Neural crest cell (in vitro differentiated cells): ENCODE measurements around the gene RTTN. TPM values are rescaled to one million over a fixed set of nuclear protein-coding genes. Genes with fewer than 3 reads are reported as not detected.
"Not testable (repeated sequence)": the region's sequence is repeated elsewhere in the genome, so short reads cannot be mapped to it uniquely, and the experiment has no call there.

ENCODE experiments used
- DNase-seq: peaks from one replicate; pipeline ENCODE4 v3.0.0; 2021; ENCODE audit warnings: low read depth, mixed read lengths, low spot score
- H3K27ac Mint-ChIP-seq: one replicate; pipeline ENCODE4 v1.8.0; 2021; ENCODE audit warnings: mild to moderate bottlenecking, mixed read lengths; ENCODE audit not compliant: unreplicated experiment
- H3K27me3 Mint-ChIP-seq: 2 replicates; pipeline ENCODE4 v1.8.0; 2021; ENCODE audit warnings: low read depth, mild to moderate bottlenecking, mixed read lengths
- H3K36me3 Mint-ChIP-seq: 2 replicates; pipeline ENCODE4 v1.8.0; 2021; ENCODE audit warnings: low read depth, mild to moderate bottlenecking, mixed read lengths
- H3K4me1 Mint-ChIP-seq: 2 replicates; pipeline ENCODE4 v1.8.0; 2021; ENCODE audit warnings: mixed read lengths
- H3K4me3 Mint-ChIP-seq: one replicate; pipeline ENCODE4 v1.8.0; 2021; ENCODE audit warnings: mild to moderate bottlenecking, mixed read lengths
- H3K9me3 Mint-ChIP-seq: 2 replicates; pipeline ENCODE4 v1.8.0; 2021; ENCODE audit warnings: mixed read lengths
- CTCF ChIP-seq: fragments of 200-600 bp; sonication (generic); conservative IDR thresholded peaks from 2 replicates; pipeline ENCODE4 v1.5.0; 2021; ENCODE audit warnings: antibody characterized with exemption, mild to moderate bottlenecking
- total RNA-seq: library from RNA; stranded (reverse); gene quantifications from 2 replicates; pipeline ENCODE4 v1.2.1, GENCODE V29; 2021

Gene RTTN
- total RNA-seq, 1 donor from 2014 or later = 34.8 TPM

DNA sequence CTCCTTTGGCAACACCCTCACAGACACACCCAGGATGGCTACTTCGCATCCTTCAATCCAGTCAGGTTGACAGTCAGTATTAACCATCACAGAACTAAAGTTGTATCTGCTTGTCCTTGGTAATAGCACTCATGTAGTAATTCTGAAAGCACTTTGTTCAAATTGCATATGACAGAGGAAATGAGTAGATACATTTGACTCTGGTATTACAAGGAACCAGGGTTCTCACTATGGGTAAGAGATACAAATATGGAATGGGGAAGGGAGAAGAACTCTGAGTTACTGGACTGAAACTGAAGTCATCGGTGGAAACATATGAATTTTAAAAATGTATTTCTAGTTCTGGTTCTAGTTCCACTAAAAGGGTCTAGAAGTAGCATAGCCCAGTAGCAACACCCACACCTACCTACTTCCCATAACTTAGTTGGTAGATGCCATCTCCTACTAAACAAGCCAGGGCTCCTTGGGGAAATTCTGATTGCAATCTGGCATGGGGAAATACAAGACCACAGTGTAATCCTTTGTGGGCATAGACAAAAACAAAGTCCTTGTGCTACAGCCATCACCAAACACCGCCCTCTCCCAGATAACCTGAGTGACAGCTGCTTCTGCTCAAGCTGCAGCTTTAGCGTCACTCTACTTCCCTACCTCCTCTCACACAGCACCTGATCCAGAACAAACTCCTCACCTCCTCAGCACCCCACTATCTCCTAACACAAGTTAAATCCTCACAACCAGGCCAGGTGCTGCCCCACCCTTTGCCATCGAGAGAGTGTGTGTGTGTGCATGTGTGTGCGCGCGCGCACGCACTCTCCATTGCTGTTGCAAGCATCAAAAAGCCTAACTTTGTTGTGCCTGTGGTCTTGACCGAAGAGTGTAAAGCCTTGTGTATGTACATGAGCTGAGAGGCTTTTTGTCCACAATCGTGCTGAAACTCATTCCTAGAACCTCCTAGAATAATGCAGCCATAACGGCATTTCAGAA is 226.5 kb downstream of the RTTN start:
- peaks cover 42% of the 10 kb centered on the region for H3K36me3 Mint-ChIP-seq
- H3K4me3 Mint-ChIP-seq = no peak overlapping the region
- H3K4me1 Mint-ChIP-seq = peaks cover 7% of the 10 kb centered on the region
- no peaks in the 10 kb centered on the region for H3K27me3 Mint-ChIP-seq
- H3K9me3 Mint-ChIP-seq = peaks cover 26% of the 10 kb centered on the region
- no peak for TF ChIP-seq CTCF
- no peak for DNase-seq
- no peak overlapping the region for H3K27ac Mint-ChIP-seq

GRCh38 chr18:69975294-69975693 is 230.2 kb downstream of the RTTN start:
- H3K36me3 Mint-ChIP-seq = peaks cover 51% of the 10 kb centered on the region
- H3K4me1 Mint-ChIP-seq, H3K4me3 Mint-ChIP-seq, DNase-seq, H3K27me3 Mint-ChIP-seq, H3K27ac Mint-ChIP-seq: not testable (repeated sequence)
- H3K9me3 Mint-ChIP-seq = peaks cover 38% of the 10 kb centered on the region

DNA sequence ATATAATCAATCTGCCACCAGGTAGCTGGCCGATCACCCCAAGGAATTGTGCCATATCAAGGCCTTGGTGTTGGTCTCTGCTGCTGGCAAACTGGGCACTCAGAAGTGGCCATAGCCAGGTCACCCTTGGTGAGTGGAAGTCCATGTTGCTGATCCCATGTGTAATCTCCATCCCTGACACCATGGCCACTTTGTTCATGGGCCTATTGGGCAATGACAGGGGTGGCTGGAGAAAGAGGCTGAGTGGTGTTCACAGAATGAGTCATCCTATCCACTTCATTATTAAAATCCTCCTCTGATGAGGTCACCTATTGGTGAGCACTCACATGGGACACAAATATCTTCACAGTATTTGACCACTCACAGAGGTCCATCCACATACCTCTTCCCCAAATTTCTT is 231.1 kb downstream of the RTTN start:
- Mint-ChIP-seq H3K27me3 (no peaks in the 10 kb centered on the region), H3K4me1 (no peaks in the 10 kb centered on the region), H3K36me3 (peaks cover 47% of the 10 kb centered on the region), H3K9me3 (peaks cover 38% of the 10 kb centered on the region), H3K27ac (no peak overlapping the region), H3K4me3 (no peak overlapping the region)
- TF ChIP-seq CTCF = no peak
- DNase-seq = no peak

DNA sequence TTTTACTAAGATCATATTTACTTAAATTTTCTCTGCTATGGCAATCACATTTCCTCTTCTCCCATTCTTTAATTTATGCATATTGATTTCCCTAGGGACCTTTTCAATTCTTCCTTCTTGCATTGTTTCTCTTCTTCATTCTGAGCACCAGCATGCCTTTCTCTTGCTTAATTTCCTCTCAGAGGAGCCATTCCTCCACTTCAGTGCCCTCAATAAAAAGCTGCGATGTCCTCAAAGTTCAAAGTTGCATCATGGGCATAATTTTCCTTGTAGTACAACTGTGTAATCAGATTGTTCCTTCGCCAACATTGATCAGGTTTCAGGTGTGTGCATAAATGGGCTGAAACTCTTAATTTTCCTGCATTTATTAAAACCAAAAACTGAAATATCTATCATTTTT is 236.0 kb downstream of the RTTN start:
- no peak for DNase-seq
- Mint-ChIP-seq H3K27ac (no peak overlapping the region), H3K9me3 (peaks cover 15% of the 10 kb centered on the region), H3K36me3 (peaks cover 10% of the 10 kb centered on the region), H3K4me1 (no peaks in the 10 kb centered on the region), H3K27me3 (no peaks in the 10 kb centered on the region), H3K4me3 (no peak overlapping the region)
- TF ChIP-seq CTCF = no peak

- no peak for DNase-seq
Observed at GRCh38 chr18:69968039-69968438, 237.4 kb downstream of the RTTN start.

More at GRCh38 chr18:69968039-69968438, 237.4 kb downstream of the RTTN start:
- H3K9me3 Mint-ChIP-seq = peaks cover 11% of the 10 kb centered on the region
- no peaks in the 10 kb centered on the region for H3K27me3 Mint-ChIP-seq
- no peaks in the 10 kb centered on the region for H3K4me1 Mint-ChIP-seq
- no peak for TF ChIP-seq CTCF
- no peak overlapping the region for H3K27ac Mint-ChIP-seq
- peaks cover 9% of the 10 kb centered on the region for H3K36me3 Mint-ChIP-seq
- no peak overlapping the region for H3K4me3 Mint-ChIP-seq
